Lung (tissue), 12 donors: Measurements from ENCODE around the gene RRN3. TPM values are rescaled to one million over a fixed set of nuclear protein-coding genes. Genes with fewer than 3 reads are reported as not detected.
"Not testable (repeated sequence)": the region's sequence is repeated elsewhere in the genome, so short reads cannot be mapped to it uniquely, and the experiment has no call there.

Experiments
- ATAC-seq: fragments of 200-7000 bp; cut with Tn5 transposase; one replicate; pipeline ENCODE4 v1.9.1; 2020; ENCODE audit warnings: moderate number of reproducible peaks; ENCODE audit not compliant: insufficient read depth, low FRiP score
- DNase-seq, 3 donors: peaks; one replicate each; pipeline ENCODE4 v3.0.0-alpha.2; 2013 to 2017
- H3K27ac ChIP-seq, 2 donors: one replicate each; pipeline ENCODE4 v1.5.1; 2013; ENCODE audit warnings: mild to moderate bottlenecking in 2 of 2, moderate library complexity in 2 of 2, control low read depth in 1 of 2, inconsistent platforms in 1 of 2, low read depth in 1 of 2, low read length in 1 of 2
- H3K27me3 ChIP-seq, 3 donors: one replicate each; pipeline ENCODE4 v1.5.1; 2013; ENCODE audit warnings: low read length in 2 of 3; ENCODE audit not compliant: control insufficient read depth in 3 of 3, insufficient read depth in 3 of 3
- H3K36me3 ChIP-seq, 4 donors: one replicate each; pipeline ENCODE4 v1.5.1; 2013; ENCODE audit warnings: low read length in 4 of 4, mild to moderate bottlenecking in 1 of 4, moderate library complexity in 1 of 4; ENCODE audit not compliant: control insufficient read depth in 4 of 4, insufficient read depth in 4 of 4
- H3K4me1 ChIP-seq, 5 donors: one replicate each; pipeline ENCODE4 v1.5.1; 2013; ENCODE audit warnings: low read length in 5 of 5, mild to moderate bottlenecking in 2 of 5, moderate library complexity in 1 of 5; ENCODE audit not compliant: control insufficient read depth in 5 of 5, insufficient read depth in 5 of 5
- H3K4me3 ChIP-seq: one replicate; pipeline ENCODE4 v1.5.1; 2013; ENCODE audit warnings: mild to moderate bottlenecking, control low read depth, moderate library complexity
- H3K9ac ChIP-seq, 2 donors: one replicate each; pipeline ENCODE4 v1.5.1; 2013; ENCODE audit warnings: low read length in 2 of 2, control low read depth in 1 of 2; ENCODE audit not compliant: insufficient read depth in 1 of 2
- H3K9me3 ChIP-seq, 4 donors: one replicate each; pipeline ENCODE4 v1.5.1; 2013; ENCODE audit warnings: low read length in 3 of 4, mild to moderate bottlenecking in 1 of 4, moderate library complexity in 1 of 4; ENCODE audit not compliant: control insufficient read depth in 4 of 4, insufficient read depth in 3 of 4
- CTCF ChIP-seq: IDR thresholded peaks from 2 replicates; pipeline ENCODE4 v1.5.1; 2012; ENCODE audit warnings: mild to moderate bottlenecking; ENCODE audit errors: control extremely low read depth, extremely low read depth
- WGBS, 2 donors: extraction: QIAGEN DNeasy Blood & Tissue Kit; methylation state at CpG; one replicate each; pipeline ENCODE4 v1.1.7; 2013; 5-methylcytosine and 5-hydroxymethylcytosine counted together
- polyA plus RNA-seq, 2 donors: library from polyadenylated mRNA; stranded (reverse); fragments of 200-250 nt; gene quantifications; one replicate each; pipeline ENCODE4 v1.2.1, GENCODE V29; 2013
- total RNA-seq, 2 donors: library from RNA; depleted of rRNA in 1 of 2; stranded (reverse); fragments of >200 nt in 1 of 2; gene quantifications; one replicate each; pipeline ENCODE4 v1.2.1, GENCODE V29; 2014 to 2021
- donor health status: control.
- donor health status: control.
- donor health status: Bipolar disorder and iron deficiency.
- donor health status: healthy.
- donor health status: DM: yes; HTN: yes; CAD: no.

Gene RRN3
- total and polyA plus RNA-seq, 4 donors: 11.1 to 43.1 (median 19.3) TPM

- WGBS, 2 donors: 86 to 89% methylated on average over 11 to 15 of the region's 15 CpGs
- Histone ChIP-seq H3K27me3 (no peaks in the 10 kb centered on the region), H3K9ac (no peak overlapping the region), H3K9me3 (no peaks in the 10 kb centered on the region), H3K4me1 (peaks cover 0 to 37% (median 16%) of the 10 kb centered on the region in 5 donors), H3K27ac (no peak overlapping the region), H3K4me3 (no peak overlapping the region), H3K36me3 (peaks cover 0 to 2% (median 0%) of the 10 kb centered on the region in 4 donors)
- no peak for TF ChIP-seq CTCF
- ATAC-seq (no peak), DNase-seq (no peak)
Observed at GRCh38 chr16:15141586-15141985, 47.5 kb upstream of the RRN3 start.

GRCh38 chr16:15140444-15141365 is 46.6 kb upstream of the RRN3 start:
- H3K27me3 ChIP-seq, ATAC-seq, H3K9me3 ChIP-seq, H3K36me3 ChIP-seq, H3K9ac ChIP-seq, DNase-seq, H3K27ac ChIP-seq, H3K4me3 ChIP-seq: not testable (repeated sequence)
- WGBS, 2 donors: 70 to 80% methylated on average over 25 to 30 of the region's 30 CpGs
- H3K4me1 ChIP-seq: peaks cover 0 to 28% (median 8%) of the 10 kb centered on the region in 5 donors

GRCh38 chr16:15137514-15137913 is 43.4 kb upstream of the RRN3 start:
- H3K27ac ChIP-seq, ATAC-seq, H3K36me3 ChIP-seq, DNase-seq, H3K9ac ChIP-seq, H3K27me3 ChIP-seq, H3K4me3 ChIP-seq, H3K4me1 ChIP-seq, H3K9me3 ChIP-seq: not testable (repeated sequence)
- WGBS, 2 donors: 85 to 89% methylated on average over 3 to 10 of the region's 15 CpGs

DNA sequence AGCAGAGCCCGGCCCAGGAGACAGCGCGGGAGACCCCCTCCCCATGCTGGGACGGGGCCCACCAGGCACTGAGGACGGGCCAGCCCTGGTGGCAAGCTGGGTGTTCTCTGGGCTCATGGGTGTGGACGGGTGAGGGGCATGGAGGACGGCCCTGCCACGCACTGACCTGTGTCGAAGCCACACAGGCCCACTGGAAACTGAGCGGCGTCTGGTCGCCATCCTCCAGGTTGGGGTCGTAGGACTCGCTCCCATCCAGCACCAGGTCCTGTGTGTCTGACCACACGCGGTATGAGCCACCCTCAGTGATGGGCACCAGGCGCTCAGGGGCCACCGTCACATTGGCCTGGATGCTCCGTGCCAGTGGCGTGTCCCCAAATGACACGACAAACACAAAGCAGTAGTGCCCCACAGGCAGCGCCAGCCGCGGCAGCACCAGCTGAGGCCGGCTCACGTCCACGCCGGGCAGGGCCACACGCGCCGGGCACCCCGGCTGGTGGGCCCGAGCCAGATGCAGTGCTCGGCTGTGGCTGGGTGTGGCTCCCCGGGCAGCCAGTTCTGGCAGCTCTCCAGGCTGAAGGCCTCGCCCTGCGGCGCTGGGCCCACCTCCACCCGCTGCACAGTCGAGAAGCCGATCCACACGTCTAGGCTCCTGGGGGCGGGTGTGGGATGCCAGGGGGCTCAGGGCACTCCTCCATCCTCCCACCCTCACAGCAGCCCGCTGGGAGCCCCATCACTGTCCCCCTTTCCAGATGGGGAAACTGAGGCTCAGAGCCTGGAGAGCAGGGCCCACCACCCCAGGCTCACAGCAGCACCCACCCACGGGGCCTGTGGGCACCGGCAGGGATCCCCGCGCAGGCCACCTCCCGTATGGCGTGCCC is 41.6 kb upstream of the RRN3 start:
- H3K4me3 ChIP-seq, DNase-seq, H3K9ac ChIP-seq, H3K27me3 ChIP-seq, ATAC-seq, H3K27ac ChIP-seq, H3K9me3 ChIP-seq, H3K4me1 ChIP-seq: not testable (repeated sequence)
- 90 to 92% methylated on average over 36 to 44 of the region's 50 CpGs for WGBS, 2 donors
- H3K36me3 ChIP-seq: peaks cover 0 to 15% (median 0%) of the 10 kb centered on the region in 4 donors

DNA sequence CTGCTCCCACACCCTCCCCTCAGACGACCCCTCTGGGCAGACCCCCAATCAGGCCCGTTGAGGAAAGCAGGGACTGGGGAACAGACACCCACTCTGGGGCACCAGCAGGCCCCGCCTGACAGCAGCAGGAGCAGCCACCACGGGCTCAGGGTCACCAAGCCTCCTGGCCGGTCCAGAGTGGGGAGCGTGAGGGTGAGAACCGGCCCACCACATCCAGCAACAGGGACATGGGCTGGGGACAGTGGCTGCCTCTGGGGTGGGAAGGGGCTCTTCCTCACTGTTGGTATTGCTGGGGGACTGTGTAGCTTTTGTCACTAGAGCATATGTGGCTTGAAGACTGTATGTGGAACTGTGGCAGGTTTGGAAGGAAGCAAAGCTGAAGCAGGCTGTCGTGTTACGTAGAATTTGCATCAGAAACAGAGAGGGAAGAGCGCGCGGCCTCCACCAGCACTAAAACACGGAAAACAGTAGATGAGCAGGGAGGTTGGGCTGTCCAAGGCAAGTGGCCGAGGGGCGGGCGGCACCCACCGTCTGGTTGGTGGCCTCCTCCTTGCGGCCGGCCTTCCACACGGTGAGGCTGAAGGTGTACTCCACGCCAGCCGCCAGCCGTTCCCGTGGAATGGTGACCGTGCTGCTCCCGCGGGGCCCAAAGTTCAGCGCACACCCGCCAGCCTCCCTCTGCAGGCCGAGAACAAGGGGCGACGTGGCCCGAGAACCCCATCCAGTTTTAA is 40.8 kb upstream of the RRN3 start:
- not testable (repeated sequence) for H3K4me1 ChIP-seq, H3K27ac ChIP-seq, H3K27me3 ChIP-seq, H3K9ac ChIP-seq, H3K4me3 ChIP-seq, H3K9me3 ChIP-seq, DNase-seq, ATAC-seq
- peaks cover 0 to 17% (median 0%) of the 10 kb centered on the region in 4 donors for H3K36me3 ChIP-seq
- WGBS, 2 donors: 95 to 97% methylated on average over 8 to 21 of the region's 33 CpGs

DNA sequence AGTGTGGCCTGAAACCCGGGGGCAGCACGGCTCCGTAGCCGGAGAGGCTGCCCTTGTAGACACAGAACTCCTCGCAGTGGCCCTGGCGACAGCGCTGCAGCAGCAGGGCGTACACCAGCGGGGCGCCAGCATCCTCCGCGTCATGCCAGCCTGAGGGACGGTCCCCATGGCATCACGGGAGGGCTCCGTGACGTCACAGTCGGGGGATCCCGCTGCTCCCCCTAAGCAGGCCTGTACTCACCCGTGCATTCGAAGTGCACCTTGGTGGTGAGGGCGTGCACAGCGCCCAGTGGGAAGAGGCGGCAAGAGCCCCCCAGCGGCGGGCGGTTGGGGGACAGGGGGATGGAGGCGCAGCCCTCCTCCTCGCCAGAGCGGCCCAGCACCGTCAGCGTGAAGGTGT is 39.5 kb upstream of the RRN3 start:
- not testable (repeated sequence) for H3K9ac ChIP-seq, ATAC-seq, H3K27ac ChIP-seq, H3K27me3 ChIP-seq, H3K4me1 ChIP-seq, H3K9me3 ChIP-seq, DNase-seq, H3K4me3 ChIP-seq
- WGBS, 2 donors: 97 to 98% methylated on average over 14 to 20 of the region's 31 CpGs
- peaks cover 0 to 17% (median 0%) of the 10 kb centered on the region in 4 donors for H3K36me3 ChIP-seq
